ENCODE measurements around the gene TRDMT1.

TRDMT1 gene

DNA sequence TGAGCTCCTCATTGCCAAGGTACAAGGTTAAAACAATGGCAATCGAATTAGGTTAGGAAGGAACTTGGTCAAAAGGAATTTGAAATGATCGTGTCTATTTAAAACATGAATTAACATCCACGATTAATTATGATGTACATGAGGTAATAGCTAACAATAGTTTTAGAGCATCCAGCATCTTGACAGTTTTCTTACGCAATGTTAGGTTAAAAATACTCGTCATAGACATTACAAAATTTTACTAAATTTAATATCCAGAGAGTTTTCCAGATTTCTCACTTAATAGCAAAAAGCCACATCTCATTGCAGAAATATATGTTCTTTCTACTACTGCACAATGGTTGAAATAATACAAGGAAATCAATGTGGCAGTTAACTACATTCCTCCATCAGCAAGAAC lies 94.5 kb downstream of the TRDMT1 start:
- Mint-ChIP-seq H3K4me1 (ENCODE audit: low read depth) (peaks cover 6% of the 10 kb centered on the region), H3K27ac (no peak overlapping the region), H3K27me3 (no peaks in the 10 kb centered on the region), H3K9me3 (ENCODE audit: low read depth) (no peaks in the 10 kb centered on the region), H3K36me3 (peaks cover 19% of the 10 kb centered on the region), H3K4me3 (no peak overlapping the region)

DNA sequence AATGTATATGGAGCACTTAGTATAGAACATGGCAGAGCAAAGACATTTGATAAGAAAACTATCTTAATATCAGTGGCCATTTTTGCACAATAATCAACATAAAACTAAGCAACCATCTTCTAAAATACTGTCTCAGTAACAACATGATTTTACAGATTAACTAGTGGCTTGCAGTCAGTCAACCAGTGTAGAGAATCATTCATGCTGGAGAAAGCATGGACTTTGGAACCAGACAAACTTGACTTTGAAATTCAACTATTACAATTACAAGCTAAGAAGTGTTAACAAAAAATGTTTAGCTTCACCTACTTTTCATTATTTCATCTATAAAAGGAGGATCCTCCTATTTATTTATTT lies 99.6 kb downstream of the TRDMT1 start:
- no peaks in the 10 kb centered on the region for H3K27me3 Mint-ChIP-seq
- H3K4me1 Mint-ChIP-seq (ENCODE audit: low read depth): no peaks in the 10 kb centered on the region
- H3K9me3 Mint-ChIP-seq (ENCODE audit: low read depth): peaks cover 2% of the 10 kb centered on the region
- H3K36me3 Mint-ChIP-seq: peaks cover 19% of the 10 kb centered on the region
- no peak overlapping the region for H3K27ac Mint-ChIP-seq
- no peak overlapping the region for H3K4me3 Mint-ChIP-seq

DNA sequence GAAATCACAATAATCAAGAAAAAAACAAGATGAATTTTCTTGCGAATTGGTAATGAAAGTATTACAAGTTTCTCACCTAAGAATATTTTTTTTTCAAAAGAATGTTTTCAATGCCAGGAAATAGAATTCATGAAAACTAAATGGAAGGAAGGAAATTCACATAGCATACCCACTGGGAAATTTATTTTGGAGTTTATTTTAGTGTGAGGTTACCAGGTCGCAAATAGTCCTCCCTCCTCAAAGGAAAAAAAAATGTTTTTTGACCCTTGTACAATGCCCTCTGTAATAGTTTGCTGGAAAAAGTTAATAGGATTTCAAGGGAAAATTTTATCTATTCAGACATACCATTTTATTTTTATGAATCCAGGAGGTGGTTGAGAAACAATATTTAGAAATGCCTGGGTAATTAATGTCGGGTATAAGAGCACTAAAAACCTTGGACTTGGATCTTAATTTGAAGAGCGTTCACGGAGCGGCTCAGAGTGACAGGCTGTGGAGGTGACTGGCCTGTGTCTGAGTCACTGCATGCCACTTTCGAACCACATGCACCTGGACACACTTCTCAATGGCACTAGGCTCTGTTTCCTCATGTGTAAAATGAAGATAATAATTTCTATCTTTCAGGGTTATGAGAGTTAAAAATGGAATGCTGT lies 100.1 kb downstream of the TRDMT1 start:
- no peaks in the 10 kb centered on the region for H3K27me3 Mint-ChIP-seq
- peaks cover 5% of the 10 kb centered on the region for H3K9me3 Mint-ChIP-seq (ENCODE audit: low read depth)
- peaks cover 21% of the 10 kb centered on the region for H3K36me3 Mint-ChIP-seq
- no peaks in the 10 kb centered on the region for H3K4me1 Mint-ChIP-seq (ENCODE audit: low read depth)
- H3K4me3 Mint-ChIP-seq: no peak overlapping the region
- H3K27ac Mint-ChIP-seq: no peak overlapping the region

DNA sequence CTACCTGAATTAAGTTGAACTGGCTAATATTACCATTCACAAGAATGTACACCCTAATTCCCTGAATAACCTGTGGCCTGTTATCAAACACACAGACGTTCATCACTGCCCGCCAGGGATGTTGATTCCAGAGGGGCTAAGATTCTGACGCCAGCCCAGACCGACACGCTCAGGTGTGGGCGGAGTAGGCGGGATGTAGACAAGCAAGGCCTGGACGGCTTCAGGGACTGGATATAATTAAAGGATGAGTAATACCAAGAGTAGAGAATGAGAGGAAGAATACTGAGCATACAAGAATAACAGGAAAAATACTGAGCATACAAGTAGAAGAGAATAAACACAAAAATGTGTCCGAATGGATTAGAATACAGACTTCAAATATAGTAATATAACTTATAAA lies 100.9 kb downstream of the TRDMT1 start:
- no peak overlapping the region for H3K27ac Mint-ChIP-seq

DNA sequence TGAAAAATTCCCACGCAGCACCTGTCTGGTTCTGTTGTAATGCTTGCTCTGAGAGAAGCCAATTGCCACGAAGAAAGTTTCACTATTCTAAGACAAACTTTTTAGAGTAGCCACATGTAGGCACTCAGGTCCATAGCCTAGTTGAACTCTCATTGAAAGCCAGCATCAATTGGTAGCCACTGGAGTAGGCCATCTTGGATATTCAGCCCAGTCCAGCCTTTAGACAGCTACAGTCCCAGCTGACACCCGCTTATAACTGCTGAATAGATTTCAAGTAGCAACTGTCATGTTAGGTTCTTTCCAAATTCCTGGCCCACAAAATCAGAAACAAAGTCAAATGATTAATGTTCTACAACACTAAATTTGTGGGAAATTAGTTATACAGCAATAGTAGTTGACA lies 103.5 kb downstream of the TRDMT1 start:
- H3K27ac Mint-ChIP-seq: no peak overlapping the region
- H3K9me3 Mint-ChIP-seq (ENCODE audit: low read depth): peaks cover 5% of the 10 kb centered on the region
- no peaks in the 10 kb centered on the region for H3K27me3 Mint-ChIP-seq
- no peak overlapping the region for H3K4me3 Mint-ChIP-seq
- peaks cover 19% of the 10 kb centered on the region for H3K36me3 Mint-ChIP-seq
- no peaks in the 10 kb centered on the region for H3K4me1 Mint-ChIP-seq (ENCODE audit: low read depth)

More for the DNA sequence above, 100.9 kb downstream of the TRDMT1 start:
- Mint-ChIP-seq H3K9me3 (ENCODE audit: low read depth) (peaks cover 5% of the 10 kb centered on the region), H3K4me1 (ENCODE audit: low read depth) (no peaks in the 10 kb centered on the region), H3K27me3 (no peaks in the 10 kb centered on the region), H3K36me3 (peaks cover 22% of the 10 kb centered on the region), H3K4me3 (no peak overlapping the region)

Measured in activated naive CD8-positive, alpha-beta T cell (primary cell).